Ascending aorta (tissue), 2 donors: ENCODE measurements around the gene CCDC33. TPM values are rescaled to one million over a fixed set of nuclear protein-coding genes. Genes with fewer than 3 reads are reported as not detected.
A peak's percentile ranks its signal among the peaks of the same experiment; 100 is the strongest.

Source experiments
- DNase-seq, 2 donors: peaks; one replicate each; pipeline ENCODE4 v3.0.0-alpha.2; 2019; ENCODE audit warnings: low spot score in 2 of 2
- H3K27ac ChIP-seq, 2 donors: fragments of 200-600 bp; sonication (generic); one replicate each; pipeline ENCODE4 v1.5.1; 2016 to 2017; ENCODE audit warnings: mild to moderate bottlenecking in 1 of 2
- H3K27me3 ChIP-seq: fragments of 200-600 bp; sonication (generic); one replicate; pipeline ENCODE4 v1.5.1; 2017
- H3K36me3 ChIP-seq, 2 donors: fragments of 200-600 bp; sonication (generic); one replicate each; pipeline ENCODE4 v1.5.1; 2016
- H3K4me1 ChIP-seq, 2 donors: fragments of 200-600 bp; sonication (generic); one replicate each; pipeline ENCODE4 v1.5.1; 2016 to 2017; ENCODE audit warnings: mild to moderate bottlenecking in 1 of 2
- H3K4me3 ChIP-seq, 2 donors: fragments of 200-600 bp; sonication (generic); one replicate each; pipeline ENCODE4 v1.5.1; 2016 to 2017; ENCODE audit warnings: mild to moderate bottlenecking in 1 of 2
- H3K9me3 ChIP-seq, 2 donors: fragments of 200-600 bp; sonication (generic); one replicate each; pipeline ENCODE4 v1.5.1; 2016
- intact Hi-C: fragments of 100-400 bp; cut with DNase I; formaldehyde crosslinking; loops from one replicate; pipeline ENCODE4 v1.15.1; 2023
- total RNA-seq: library from RNA; depleted of rRNA; stranded (reverse); fragments of >200 nt; gene quantifications from one replicate; pipeline ENCODE4 v1.1.0, GENCODE V29; 2016
- TF ChIP-seq, protein P1 (sequence below), 3 experiments: fragments of 200-600 bp in 2 of 3; fragments of 450-650 bp in 1 of 3; sonication (generic) in 2 of 3; IDR thresholded peaks; one replicate each; pipeline ENCODE4 v1.5.1; 2016 to 2019; ENCODE audit warnings: antibody characterized with exemption in 3 of 3, mild to moderate bottlenecking in 1 of 3, moderate library complexity in 1 of 3

CCDC33 gene
- total RNA-seq, 1 donor from 2014 or later = not detected

DNA sequence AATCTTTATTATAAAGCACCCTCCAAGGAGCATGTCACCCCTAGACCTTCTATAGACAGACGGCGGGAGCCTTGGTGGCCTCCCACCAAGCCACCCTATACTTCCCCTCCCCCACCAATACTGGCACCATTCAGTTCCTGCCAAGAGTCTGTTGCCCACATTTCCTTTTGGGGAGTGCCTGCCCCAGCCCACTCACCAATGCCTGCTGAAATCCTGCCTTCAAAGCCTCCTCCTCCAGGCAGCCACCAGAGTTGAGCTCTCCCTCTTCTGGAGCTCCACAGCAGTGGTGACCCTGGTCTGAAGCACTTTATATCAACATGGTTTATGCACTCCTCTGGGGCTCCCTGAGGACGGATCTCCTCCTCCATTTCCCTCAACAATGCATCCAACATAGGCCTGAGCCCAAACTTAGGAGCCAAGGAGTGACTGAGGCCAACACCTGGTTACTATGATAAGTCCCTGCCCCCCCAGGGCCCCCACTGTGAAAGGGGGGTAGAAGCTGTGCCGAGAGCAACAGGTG lies 8.8 kb downstream of the CCDC33 start:
- TF ChIP-seq, protein P1, sequence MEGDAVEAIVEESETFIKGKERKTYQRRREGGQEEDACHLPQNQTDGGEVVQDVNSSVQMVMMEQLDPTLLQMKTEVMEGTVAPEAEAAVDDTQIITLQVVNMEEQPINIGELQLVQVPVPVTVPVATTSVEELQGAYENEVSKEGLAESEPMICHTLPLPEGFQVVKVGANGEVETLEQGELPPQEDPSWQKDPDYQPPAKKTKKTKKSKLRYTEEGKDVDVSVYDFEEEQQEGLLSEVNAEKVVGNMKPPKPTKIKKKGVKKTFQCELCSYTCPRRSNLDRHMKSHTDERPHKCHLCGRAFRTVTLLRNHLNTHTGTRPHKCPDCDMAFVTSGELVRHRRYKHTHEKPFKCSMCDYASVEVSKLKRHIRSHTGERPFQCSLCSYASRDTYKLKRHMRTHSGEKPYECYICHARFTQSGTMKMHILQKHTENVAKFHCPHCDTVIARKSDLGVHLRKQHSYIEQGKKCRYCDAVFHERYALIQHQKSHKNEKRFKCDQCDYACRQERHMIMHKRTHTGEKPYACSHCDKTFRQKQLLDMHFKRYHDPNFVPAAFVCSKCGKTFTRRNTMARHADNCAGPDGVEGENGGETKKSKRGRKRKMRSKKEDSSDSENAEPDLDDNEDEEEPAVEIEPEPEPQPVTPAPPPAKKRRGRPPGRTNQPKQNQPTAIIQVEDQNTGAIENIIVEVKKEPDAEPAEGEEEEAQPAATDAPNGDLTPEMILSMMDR (IDR thresholded peaks at IDR 0.05) = no peak
- Histone ChIP-seq H3K27ac (no peak overlapping the region), H3K27me3 (no peaks in the 10 kb centered on the region), H3K36me3 (no peaks in the 10 kb centered on the region), H3K4me1 (peaks cover 13 to 33% of the 10 kb centered on the region in 2 donors), H3K9me3 (no peaks in the 10 kb centered on the region), H3K4me3 (peak overlapping the region in 1 of 2 donors; percentile 37)
- DNase-seq = no peak
- intact Hi-C loops = no loop called here

DNA sequence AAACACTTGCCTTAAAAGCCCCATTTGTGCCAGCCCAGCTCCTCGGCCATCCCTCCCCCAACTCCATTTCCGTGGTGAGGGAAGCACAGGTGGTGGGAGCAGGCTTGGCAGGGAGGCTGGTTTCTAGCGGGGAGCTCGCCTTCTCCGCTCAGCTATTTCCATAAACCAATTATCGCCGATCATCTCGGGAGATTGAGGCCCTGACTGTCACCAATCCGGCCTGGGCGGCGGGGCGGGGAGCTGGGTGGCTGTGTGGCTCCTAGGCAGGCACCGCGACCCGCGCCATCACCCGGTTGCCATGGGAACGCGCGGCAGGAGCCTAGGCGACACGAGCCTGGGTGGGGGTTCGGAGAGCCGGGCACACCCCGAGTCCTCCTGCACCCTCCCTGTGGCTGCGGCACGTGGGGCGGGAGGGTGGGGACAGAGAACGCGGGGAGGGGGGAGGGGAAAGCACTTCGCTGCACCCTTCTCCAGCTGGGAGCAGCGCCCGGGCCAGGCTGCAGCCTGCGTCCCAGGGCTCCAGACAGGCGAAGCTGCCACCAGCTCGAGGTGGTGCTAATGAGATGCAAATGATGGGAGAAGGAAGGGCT lies 9.3 kb downstream of the CCDC33 start:
- no peaks in the 10 kb centered on the region for H3K27me3 ChIP-seq
- H3K9me3 ChIP-seq = no peaks in the 10 kb centered on the region
- TF ChIP-seq, protein P1 (IDR thresholded peaks at IDR 0.05) = no peak
- no peak overlapping the region for H3K27ac ChIP-seq
- H3K4me3 ChIP-seq = peak overlapping the region in 1 of 2 donors; percentile 37
- intact Hi-C loops = no loop called here
- H3K4me1 ChIP-seq = peaks cover 8 to 33% of the 10 kb centered on the region in 2 donors
- no peak for DNase-seq
- no peaks in the 10 kb centered on the region for H3K36me3 ChIP-seq

DNA sequence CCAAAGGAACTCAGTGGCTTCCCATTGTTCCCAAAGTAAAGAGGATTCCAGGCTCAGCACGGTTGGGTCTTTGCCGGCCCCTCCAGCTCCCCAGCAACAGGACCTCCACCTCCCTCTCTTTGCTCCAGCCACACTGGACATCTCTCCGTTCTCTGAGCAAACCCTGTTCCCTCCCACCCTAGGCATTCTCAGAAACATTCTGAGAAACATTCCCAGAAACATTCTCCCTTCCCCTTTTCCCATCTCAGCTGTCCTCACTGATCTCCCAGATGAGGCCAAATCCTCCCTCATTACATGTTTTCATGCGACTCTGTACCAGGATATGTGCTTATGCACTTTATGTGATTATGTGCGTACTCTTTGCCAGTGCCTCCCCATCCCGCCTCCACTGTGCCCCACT lies 14.1 kb downstream of the CCDC33 start:
- peak overlapping the region; percentile 55 to 67 for H3K27ac ChIP-seq

DNA sequence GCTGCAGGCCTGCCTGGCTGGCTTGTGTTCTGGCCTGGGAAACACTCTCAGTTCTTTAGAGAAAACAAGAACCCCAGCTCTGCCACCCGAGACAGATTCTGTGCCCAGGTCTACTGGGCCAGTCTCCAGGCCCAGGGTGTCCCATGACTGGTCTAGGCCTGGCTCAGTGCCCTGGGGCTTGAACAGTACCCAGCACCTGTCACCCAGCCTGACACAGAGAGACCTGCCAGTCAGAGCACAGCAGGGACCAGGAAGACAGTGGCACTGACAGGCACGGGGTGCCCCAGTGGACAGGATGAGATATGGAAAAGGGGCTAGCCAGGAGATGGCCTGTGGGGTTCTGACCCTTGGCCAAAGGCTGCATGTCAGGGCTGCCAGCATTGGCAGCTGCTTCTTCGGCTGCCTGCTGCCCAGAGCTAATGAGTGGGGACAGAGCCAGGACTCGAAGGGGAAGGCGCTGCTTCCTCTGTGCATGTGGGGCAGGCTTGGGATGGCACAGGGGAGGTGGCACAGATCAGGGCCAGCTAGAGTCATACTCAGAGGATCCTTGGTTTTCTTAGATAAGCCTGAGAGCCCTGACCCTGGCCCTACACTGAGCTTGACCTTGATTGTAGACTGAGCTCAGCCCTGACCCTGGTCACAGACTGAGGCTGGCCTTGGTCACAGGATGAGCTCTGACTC lies 15.1 kb downstream of the CCDC33 start:
- TF ChIP-seq, protein P1 (IDR thresholded peaks at IDR 0.05) = no peak

More for the DNA sequence above, 14.1 kb downstream of the CCDC33 start:
- H3K9me3 ChIP-seq = no peaks in the 10 kb centered on the region
- DNase-seq = no peak
- TF ChIP-seq, protein P1 (IDR thresholded peaks at IDR 0.05) = no peak
- no peaks in the 10 kb centered on the region for H3K36me3 ChIP-seq
- no peaks in the 10 kb centered on the region for H3K27me3 ChIP-seq
- intact Hi-C loops = loop anchor here (5.0 kb wide), 1 partner anchor 123 kb away; no protein-coding TSS in a partner anchor
- peaks cover 3 to 28% of the 10 kb centered on the region in 2 donors for H3K4me1 ChIP-seq
- no peak overlapping the region for H3K4me3 ChIP-seq

DNA sequence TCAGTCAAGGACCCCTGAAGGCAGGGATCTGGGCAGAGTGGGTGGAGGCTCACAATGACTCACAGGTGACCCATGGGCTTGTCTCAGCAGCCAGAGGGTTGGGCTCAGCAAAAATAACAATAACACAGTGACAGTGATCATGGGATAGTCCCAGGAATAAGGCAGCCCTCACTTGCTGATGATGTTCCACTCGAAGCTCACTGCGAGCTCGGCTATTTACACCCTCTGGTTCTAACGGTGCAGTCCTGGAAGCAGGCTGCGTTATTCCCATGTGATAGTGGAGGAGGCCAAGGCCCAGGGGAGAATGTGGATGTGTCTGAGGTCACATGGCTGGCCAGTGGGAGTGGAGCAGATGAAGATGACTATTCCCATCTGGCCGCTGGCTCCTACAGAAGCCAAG lies 16.2 kb downstream of the CCDC33 start:
- H3K27me3 ChIP-seq = no peaks in the 10 kb centered on the region

More for the DNA sequence above, 15.1 kb downstream of the CCDC33 start:
- no peaks in the 10 kb centered on the region for H3K9me3 ChIP-seq
- peaks cover 3 to 23% of the 10 kb centered on the region in 2 donors for H3K4me1 ChIP-seq
- peak; percentile 65 to 84 for DNase-seq
- H3K36me3 ChIP-seq = no peaks in the 10 kb centered on the region
- H3K27me3 ChIP-seq = no peaks in the 10 kb centered on the region
- H3K27ac ChIP-seq = peak overlapping the region; percentile 55 to 67
- H3K4me3 ChIP-seq = no peak overlapping the region
- intact Hi-C loops = loop anchor here (5.0 kb wide), 1 partner anchor 124 kb away; no protein-coding TSS in a partner anchor

More for the DNA sequence above, 16.2 kb downstream of the CCDC33 start:
- TF ChIP-seq, protein P1 (IDR thresholded peaks at IDR 0.05) = no peak
- no peak overlapping the region for H3K4me3 ChIP-seq
- H3K4me1 ChIP-seq = peaks cover 3 to 23% of the 10 kb centered on the region in 2 donors
- H3K27ac ChIP-seq = no peak overlapping the region
- H3K36me3 ChIP-seq = no peaks in the 10 kb centered on the region
- no peak for DNase-seq
- intact Hi-C loops = loop anchor here (5.0 kb wide), 1 partner anchor 125 kb away; no protein-coding TSS in a partner anchor
- H3K9me3 ChIP-seq = no peaks in the 10 kb centered on the region
